GM12874 (cell line): ENCODE measurements around the gene CAMTA1.

Experiments
- TF ChIP-seq, protein P1 (sequence below): IDR thresholded peaks from 2 replicates; pipeline ENCODE4 v1.5.1; 2011; ENCODE audit warnings: low read depth, mild to moderate bottlenecking, control low read depth, low read length, moderate library complexity; ENCODE audit not compliant: insufficient read depth

CAMTA1 gene

DNA sequence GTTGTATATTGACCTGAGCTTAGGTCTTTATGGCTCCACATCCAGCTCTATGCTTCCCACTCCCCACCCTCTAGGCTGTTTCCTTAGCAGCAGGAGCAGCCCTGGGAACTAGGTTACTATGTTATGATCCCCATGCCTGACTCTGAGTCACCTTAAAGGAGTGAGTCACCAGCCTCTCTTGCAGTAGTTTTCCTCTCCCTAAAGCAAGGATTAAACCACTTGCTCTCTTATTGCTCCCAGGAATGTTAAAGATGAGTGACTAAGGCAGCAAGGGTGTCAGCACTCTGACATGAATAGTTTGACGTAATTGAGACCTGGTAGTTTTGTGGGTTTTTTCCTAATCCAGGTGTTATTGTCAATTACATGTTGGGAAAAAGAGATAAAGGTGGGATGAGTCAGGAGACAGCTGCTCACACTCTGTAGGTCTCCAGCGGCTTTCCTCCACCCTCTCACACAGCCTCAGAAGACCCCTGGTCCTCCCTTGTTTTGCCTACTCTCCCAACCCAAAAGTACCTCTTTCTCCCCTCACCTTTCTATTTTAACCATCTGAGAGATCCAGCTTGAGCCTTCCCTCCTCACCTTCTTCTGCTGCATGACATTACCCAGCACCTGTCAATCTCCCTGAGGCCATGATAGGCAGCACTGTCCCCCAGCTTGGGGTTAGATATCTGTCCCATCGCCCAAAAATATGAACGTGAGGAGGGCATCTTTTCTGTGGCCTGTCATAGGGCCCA, 616.7 kb downstream of the CAMTA1 start:
- TF ChIP-seq, protein P1, sequence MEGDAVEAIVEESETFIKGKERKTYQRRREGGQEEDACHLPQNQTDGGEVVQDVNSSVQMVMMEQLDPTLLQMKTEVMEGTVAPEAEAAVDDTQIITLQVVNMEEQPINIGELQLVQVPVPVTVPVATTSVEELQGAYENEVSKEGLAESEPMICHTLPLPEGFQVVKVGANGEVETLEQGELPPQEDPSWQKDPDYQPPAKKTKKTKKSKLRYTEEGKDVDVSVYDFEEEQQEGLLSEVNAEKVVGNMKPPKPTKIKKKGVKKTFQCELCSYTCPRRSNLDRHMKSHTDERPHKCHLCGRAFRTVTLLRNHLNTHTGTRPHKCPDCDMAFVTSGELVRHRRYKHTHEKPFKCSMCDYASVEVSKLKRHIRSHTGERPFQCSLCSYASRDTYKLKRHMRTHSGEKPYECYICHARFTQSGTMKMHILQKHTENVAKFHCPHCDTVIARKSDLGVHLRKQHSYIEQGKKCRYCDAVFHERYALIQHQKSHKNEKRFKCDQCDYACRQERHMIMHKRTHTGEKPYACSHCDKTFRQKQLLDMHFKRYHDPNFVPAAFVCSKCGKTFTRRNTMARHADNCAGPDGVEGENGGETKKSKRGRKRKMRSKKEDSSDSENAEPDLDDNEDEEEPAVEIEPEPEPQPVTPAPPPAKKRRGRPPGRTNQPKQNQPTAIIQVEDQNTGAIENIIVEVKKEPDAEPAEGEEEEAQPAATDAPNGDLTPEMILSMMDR, result no peak

DNA sequence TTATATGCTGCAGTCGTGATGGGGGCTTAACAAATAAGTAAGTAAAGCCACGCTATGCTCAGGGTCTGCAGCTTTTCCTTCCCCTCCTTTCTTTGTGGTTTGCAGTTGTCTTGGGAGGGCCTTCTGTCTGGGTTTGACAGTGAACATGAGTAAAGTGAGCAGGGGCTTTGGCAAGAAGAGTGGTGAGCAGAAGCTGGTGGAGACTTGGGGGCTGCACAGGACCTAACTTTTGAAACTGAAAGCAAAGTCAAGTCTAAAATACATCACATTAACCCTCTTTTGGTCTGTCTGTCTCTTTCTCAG, 617.2 kb downstream of the CAMTA1 start:
- TF ChIP-seq, protein P1, result no peak

DNA sequence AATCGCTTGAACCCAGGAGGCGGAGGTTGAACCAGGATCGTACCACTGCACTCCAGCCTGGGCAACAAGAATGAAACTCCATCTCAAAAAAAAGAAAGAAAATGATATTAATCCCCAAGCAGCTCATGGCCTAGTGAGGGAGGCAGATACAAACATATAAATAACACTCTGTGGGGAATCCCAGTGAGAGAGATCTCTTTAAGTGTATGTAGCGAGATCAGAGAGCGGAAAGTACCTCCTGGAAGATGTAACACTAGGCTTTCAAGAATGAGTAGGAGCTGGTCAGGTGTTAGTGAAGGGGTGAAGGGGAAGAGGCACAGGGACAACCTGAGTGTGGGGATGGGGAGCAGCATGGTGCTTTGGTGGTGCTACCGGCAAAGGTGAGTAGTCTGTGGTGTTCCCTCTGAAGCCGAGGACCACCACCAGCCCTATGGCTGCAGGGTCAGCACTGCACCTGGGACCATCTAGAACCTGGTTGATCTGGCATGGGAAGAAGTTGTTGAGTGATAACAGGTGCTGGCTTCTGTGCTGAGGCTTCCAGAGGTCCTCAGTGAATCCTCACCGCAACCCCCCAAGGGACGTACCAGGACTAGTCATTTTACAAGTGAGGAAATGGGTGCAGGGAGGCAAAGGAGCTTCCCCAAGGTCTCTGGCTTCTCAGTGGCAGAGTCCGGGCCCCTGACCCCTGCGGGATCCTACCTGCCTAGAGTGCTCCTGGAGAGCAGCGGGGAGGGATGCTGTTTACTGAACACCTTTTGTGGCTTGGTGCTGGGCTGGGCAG, 618.2 kb downstream of the CAMTA1 start:
- TF ChIP-seq, protein P1, result no peak

DNA sequence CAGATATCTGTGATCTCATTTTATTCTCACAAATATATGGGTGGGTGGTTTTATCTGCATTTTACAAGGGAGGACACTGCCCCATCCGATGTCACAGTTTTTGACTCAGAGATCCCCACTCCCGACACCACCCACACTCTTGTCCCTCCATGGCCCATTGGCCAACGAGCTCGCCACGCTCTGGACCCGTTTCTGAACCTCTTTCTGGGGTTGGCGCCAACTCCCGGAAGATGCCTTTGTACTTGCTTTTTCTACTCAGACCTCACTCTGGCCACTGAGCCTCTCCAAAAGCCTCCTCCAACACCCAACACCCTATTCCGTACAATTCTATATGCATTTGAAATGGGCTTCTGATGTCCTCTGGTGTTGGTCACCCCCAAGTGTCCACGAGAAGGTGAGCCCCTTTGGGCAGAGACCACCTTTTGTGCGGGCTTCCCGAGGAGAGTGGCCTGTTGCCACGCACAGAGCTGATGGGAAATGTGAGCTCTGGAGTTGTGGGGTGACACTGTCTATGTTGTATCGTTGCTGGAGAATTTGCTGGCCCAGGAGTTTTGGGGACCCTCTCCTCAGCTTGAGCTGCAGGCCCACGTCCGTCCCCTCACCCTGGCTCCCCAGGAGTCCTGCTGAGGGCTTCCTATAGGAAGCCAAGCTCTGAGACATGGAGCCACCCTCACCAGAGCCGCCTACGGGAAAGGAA, 618.9 kb downstream of the CAMTA1 start:
- TF ChIP-seq, protein P1, result no peak

DNA sequence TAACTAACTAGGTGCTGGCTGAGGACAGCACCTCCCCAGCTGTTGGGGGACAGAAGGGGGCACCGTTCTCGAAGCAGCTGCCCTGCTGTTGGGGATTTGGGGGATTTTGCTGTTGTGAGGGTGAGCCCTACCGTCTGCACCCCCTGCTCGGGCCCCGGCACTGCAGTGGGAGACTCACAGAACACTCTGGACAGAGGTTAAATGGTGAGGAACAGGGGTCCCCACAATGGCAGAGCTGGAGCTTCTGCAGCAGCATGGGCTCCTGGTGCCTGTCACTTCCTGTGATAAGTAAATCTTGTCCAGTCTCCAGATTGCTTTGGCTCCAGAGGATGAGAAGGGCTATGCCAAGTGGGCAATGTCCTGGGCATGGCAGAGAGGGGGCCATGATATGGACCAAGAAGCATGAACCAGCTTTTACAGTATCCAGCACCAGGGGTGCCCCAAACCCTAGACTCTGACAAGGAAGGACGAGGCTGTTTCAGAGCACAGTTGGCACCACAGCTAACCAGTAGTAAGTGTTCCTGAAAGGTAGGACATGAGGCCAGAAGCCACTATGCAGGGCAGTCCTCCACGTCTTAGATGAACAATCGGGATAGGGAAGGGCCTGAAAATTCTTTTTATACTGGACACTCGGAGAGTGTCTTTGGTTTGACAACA, 620.7 kb downstream of the CAMTA1 start:
- TF ChIP-seq, protein P1, result no peak

DNA sequence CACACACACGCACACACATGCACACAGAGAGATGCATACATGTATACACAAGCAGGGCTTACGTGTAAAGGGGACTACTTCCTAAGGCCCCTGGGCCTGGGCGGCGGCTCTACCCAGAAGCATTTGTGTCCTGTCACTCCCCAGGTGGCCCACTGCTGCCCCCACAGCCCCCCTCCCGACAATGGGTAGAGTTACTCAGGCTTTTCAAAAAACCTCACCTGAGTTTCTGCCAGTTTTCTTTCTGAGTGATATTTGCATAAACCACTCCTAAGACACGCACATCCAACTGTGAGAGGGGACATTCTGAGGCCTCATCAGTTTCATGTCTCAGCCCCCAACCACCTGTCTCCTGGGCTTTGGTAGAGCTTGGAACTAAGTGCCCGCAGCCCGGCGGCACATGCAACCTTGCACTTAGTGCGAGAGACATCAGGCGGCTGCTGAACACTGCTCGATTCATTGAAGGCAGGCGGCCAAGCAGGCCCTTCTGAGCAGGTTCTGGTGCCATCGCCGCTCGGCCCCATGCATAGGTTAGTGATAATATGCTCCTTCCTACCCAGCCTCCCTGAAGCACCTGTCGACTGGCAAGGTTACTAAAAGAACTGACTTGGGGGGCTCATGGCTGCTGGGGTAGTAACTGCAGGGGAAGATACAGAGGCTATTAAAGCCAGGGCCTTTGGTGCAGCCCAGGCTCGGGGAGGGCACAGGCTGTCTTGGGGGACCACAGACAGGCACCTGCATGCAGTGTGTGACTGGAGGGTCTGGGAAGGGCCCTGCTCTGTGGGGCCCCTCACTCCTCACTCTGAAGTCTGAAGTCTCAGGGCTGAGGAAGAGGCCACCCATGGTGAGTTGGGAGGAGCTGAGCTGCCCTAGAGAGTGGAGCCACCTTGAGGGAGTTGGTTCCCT, 621.6 kb downstream of the CAMTA1 start:
- TF ChIP-seq, protein P1, result no peak
